OCI-LY7 (cell line): ENCODE measurements around the gene SLC66A3. TPM values are rescaled to one million over a fixed set of nuclear protein-coding genes. Genes with fewer than 3 reads are reported as not detected.

Experiments
- BruUV-seq: library from RNA; stranded (reverse); fragments of 400-500 nt; replicated peaks from 2 replicates; lab custom pipeline; 2021; lab: Mats Ljungman, UMichigan
- CTCF ChIA-PET: fragments of 300-600 bp; sonication (Branson Sonifier 250); formaldehyde crosslinking; loops from one replicate; lab custom pipeline; 2022; ENCODE audit warnings: antibody characterized with exemption; ENCODE audit not compliant: unreplicated experiment; lab: Charles Lee
- POLR2A ChIA-PET: fragments of 300-600 bp; sonication (Branson Sonifier 250); formaldehyde crosslinking; loops from one replicate; lab custom pipeline; 2022; ENCODE audit warnings: antibody characterized with exemption; lab: Charles Lee
- DNase-seq: peaks from one replicate; pipeline ENCODE4 v3.0.0-alpha.2; 2015; ENCODE audit warnings: low spot score
- H2AFZ ChIP-seq: fragments of 200-600 bp; sonication (generic), shearing (Covaris generic); 2 replicates; pipeline ENCODE4 v1.6.1; 2014; ENCODE audit warnings: mild to moderate bottlenecking, antibody characterized with exemption, low read length, moderate library complexity
- H3K27ac ChIP-seq: fragments of 200-600 bp; sonication (generic); 2 replicates; pipeline ENCODE4 v1.5.1; 2014; ENCODE audit warnings: mixed run types, low read depth, mild to moderate bottlenecking, moderate library complexity, low read length, inconsistent platforms; ENCODE audit not compliant: poor library complexity, severe bottlenecking
- H3K36me3 ChIP-seq: fragments of 200-600 bp; sonication (generic); 2 replicates; pipeline ENCODE4 v1.6.1; 2014; ENCODE audit warnings: mild to moderate bottlenecking, antibody characterized with exemption, low read length, moderate library complexity, mixed read lengths; ENCODE audit not compliant: insufficient read depth
- H3K4me1 ChIP-seq: fragments of 200-600 bp; sonication (generic); 2 replicates; pipeline ENCODE4 v1.5.1; 2014; ENCODE audit warnings: mild to moderate bottlenecking, low read length; ENCODE audit not compliant: insufficient read depth, poor library complexity, severe bottlenecking
- H3K4me2 ChIP-seq: fragments of 200-600 bp; sonication (generic); 2 replicates; pipeline ENCODE4 v1.6.1; 2014; ENCODE audit warnings: mild to moderate bottlenecking, low read length
- H3K4me3 ChIP-seq: fragments of 200-600 bp; sonication (generic); 2 replicates; pipeline ENCODE4 v1.5.1; 2014; ENCODE audit warnings: mild to moderate bottlenecking, low read depth, low read length; ENCODE audit not compliant: poor library complexity, severe bottlenecking
- H3K79me2 ChIP-seq: fragments of 200-600 bp; sonication (generic); 2 replicates; pipeline ENCODE4 v1.6.1; 2016; ENCODE audit warnings: low read depth, mild to moderate bottlenecking, low read length, moderate library complexity, mixed read lengths; ENCODE audit not compliant: insufficient read depth
- H3K9me2 ChIP-seq: fragments of 200-600 bp; sonication (generic); 2 replicates; pipeline ENCODE4 v1.6.1; 2016; ENCODE audit warnings: mild to moderate bottlenecking, low read length, mixed read lengths; ENCODE audit not compliant: insufficient read depth
- H3K9me3 ChIP-seq: fragments of 200-600 bp; sonication (generic); 2 replicates; pipeline ENCODE4 v1.6.1; 2014; ENCODE audit warnings: mild to moderate bottlenecking, mixed run types, low read length, mixed read lengths
- H4K20me1 ChIP-seq: fragments of 200-600 bp; sonication (generic); 2 replicates; pipeline ENCODE4 v1.6.1; 2014; ENCODE audit warnings: mild to moderate bottlenecking, antibody characterized with exemption, low read length, moderate library complexity, mixed read lengths; ENCODE audit not compliant: insufficient read depth
- EZH2phosphoT487 ChIP-seq: fragments of 200-600 bp; sonication (generic); IDR thresholded peaks from 2 replicates; pipeline ENCODE4 v1.6.1; 2018; ENCODE audit warnings: low read depth, borderline replicate concordance, mild to moderate bottlenecking, mixed run types, antibody characterized with exemption, low read length, moderate library complexity, mixed read lengths
- intact Hi-C: fragments of 100-400 bp; cut with micrococcal nuclease; formaldehyde crosslinking; loops from one replicate; pipeline ENCODE4 v1.10.0; 2022; ENCODE audit not compliant: unreplicated experiment
- total RNA-seq, 2 experiments: library from RNA; depleted of rRNA in 1 of 2; stranded (reverse); fragments of >200 nt in 1 of 2; shearing (Covaris generic) in 1 of 2; gene quantifications; 2 replicates each; pipeline ENCODE4 v1.2.3, GENCODE V29; 2014 to 2022
- TF ChIP-seq, protein P1 (sequence below): fragments of 200-600 bp; sonication (generic); conservative IDR thresholded peaks from 2 replicates; pipeline ENCODE4 v1.5.1; 2014; ENCODE audit warnings: mild to moderate bottlenecking, antibody characterized with exemption, low read length, moderate library complexity, mixed read lengths

The SLC66A3 gene
- total RNA-seq, 2 experiments from 2014 or later: 6.0 to 10.0 TPM

DNA sequence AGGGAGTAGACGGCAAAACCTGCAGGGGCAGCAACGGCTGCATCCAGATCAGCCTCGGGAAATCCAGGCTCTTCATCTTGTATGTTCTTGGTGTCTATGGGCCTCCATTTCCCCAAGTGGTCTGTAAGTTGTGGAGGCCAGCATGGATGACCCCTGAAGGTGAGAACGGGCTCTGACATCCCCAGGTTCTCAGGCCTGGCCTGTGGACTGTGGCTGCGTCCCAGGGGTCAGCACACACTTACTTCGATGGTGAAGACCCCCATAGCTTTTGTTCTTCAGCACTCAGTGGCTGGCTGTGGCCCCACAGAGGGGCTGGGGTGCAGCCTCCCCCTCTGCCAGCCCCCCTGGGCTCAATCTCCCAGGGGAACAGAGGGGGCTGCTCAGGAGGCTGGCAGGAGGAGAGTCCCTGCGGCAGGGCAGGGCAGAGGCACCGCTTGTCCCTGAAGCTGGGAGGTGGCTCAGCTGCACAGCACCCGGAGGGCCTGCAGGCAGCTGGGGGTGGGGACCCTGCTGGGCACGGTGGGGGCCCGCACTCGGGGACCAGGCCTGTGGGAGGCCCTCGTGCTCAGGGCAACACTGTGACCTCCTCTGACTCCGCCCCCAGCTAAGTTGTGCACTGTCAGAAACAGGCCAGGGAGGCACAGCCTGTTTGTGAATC is 3.8 kb downstream of the SLC66A3 start:
- ChIA-PET CTCF (no interaction called here), POLR2A (interaction anchor here (0.6 to 1.2 kb wide), 2 partner anchors 15 to 724 kb away, joined by 3 read pairs; no protein-coding TSS in a partner anchor)
- no peaks in the 10 kb centered on the region for H3K79me2 ChIP-seq
- H2AFZ ChIP-seq: no peak overlapping the region
- H3K4me3 ChIP-seq: no peak overlapping the region
- H3K4me1 ChIP-seq: peaks cover 14% of the 10 kb centered on the region
- no TSS peak for BruUV-seq
- H3K9me2 ChIP-seq: no peaks in the 10 kb centered on the region
- TF ChIP-seq, protein P1, sequence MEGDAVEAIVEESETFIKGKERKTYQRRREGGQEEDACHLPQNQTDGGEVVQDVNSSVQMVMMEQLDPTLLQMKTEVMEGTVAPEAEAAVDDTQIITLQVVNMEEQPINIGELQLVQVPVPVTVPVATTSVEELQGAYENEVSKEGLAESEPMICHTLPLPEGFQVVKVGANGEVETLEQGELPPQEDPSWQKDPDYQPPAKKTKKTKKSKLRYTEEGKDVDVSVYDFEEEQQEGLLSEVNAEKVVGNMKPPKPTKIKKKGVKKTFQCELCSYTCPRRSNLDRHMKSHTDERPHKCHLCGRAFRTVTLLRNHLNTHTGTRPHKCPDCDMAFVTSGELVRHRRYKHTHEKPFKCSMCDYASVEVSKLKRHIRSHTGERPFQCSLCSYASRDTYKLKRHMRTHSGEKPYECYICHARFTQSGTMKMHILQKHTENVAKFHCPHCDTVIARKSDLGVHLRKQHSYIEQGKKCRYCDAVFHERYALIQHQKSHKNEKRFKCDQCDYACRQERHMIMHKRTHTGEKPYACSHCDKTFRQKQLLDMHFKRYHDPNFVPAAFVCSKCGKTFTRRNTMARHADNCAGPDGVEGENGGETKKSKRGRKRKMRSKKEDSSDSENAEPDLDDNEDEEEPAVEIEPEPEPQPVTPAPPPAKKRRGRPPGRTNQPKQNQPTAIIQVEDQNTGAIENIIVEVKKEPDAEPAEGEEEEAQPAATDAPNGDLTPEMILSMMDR: no peak
- TF ChIP-seq EZH2phosphoT487: no peak
- no peaks in the 10 kb centered on the region for H3K9me3 ChIP-seq
- H3K36me3 ChIP-seq: no peaks in the 10 kb centered on the region
- intact Hi-C loops: no loop called here
- H3K4me2 ChIP-seq: no peak overlapping the region
- H3K27ac ChIP-seq: no peak overlapping the region
- no peaks in the 10 kb centered on the region; the same call in 1 of the 2 replicates for H4K20me1 ChIP-seq
- DNase-seq: no peak

DNA sequence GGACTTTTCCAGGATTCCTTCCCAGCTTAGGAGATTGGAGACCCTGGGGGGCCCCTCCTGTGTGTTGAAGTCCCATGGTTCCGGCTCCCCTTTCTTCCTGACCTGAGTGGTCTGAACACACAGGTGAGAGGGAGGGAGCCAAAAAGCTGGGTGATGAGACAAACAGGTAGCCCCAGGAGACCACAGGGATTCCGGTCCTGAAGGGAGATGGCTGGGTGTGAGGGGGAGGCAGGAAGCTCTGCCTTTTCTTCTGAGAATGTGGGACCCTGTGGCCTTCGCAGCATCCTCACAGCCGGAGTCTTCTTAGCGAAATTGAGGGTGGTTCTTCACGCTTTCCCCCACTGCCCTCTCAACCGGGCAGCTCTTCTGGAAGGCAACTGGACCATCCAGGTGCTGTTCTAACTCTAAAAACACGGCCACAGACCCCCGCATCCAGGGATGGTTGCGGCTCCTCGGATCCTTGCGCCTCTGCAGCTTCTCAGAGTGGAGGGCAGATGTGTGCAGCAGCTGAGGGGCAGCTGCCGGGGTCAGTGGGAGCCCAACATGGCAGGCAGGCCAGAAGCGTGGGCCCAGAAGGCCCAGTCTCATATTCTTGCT is 4.4 kb downstream of the SLC66A3 start:
- Histone ChIP-seq H3K9me2 (no peaks in the 10 kb centered on the region), H3K4me2 (no peak overlapping the region), H4K20me1 (no peaks in the 10 kb centered on the region; the same call in 1 of the 2 replicates), H3K9me3 (no peaks in the 10 kb centered on the region), H3K36me3 (no peaks in the 10 kb centered on the region), H3K4me1 (peaks cover 9% of the 10 kb centered on the region), H3K79me2 (no peaks in the 10 kb centered on the region), H2AFZ (no peak overlapping the region), H3K27ac (no peak overlapping the region), H3K4me3 (no peak overlapping the region)
- CTCF ChIA-PET: no interaction called here
- BruUV-seq: no TSS peak
- TF ChIP-seq, protein P1: no peak
- TF ChIP-seq EZH2phosphoT487: no peak
- no peak for DNase-seq
- intact Hi-C loops: no loop called here
- POLR2A ChIA-PET: interaction anchor here (0.6 to 1.2 kb wide), 2 partner anchors 15 to 725 kb away, joined by 3 read pairs; no protein-coding TSS in a partner anchor

DNA sequence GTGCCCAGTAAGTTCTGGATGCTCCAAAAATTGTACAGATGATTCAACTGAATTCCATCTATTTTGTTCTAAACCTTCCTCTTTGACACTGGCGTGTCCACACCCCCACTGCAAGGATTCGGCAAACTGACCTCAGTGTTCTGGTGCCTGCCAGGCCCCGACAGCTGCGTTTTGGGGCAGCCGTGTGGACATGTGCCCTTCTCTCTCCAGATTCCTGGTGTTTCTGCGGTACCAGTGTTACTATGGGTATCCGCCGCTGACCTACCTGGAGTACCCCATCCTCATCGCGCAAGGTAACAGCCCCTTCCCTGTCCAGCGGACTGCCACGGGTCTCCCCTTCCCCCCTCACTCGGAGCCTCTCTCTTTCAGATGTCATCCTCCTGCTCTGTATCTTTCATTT is 5.0 kb downstream of the SLC66A3 start:
- H3K9me3 ChIP-seq: no peaks in the 10 kb centered on the region
- no peak overlapping the region for H3K27ac ChIP-seq
- CTCF ChIA-PET: no interaction called here
- H2AFZ ChIP-seq: no peak overlapping the region
- peaks cover 7% of the 10 kb centered on the region for H3K4me1 ChIP-seq
- H3K79me2 ChIP-seq: no peaks in the 10 kb centered on the region
- no peaks in the 10 kb centered on the region for H3K36me3 ChIP-seq
- POLR2A ChIA-PET: no interaction called here
- no TSS peak for BruUV-seq
- H3K9me2 ChIP-seq: no peaks in the 10 kb centered on the region
- no peak for TF ChIP-seq EZH2phosphoT487
- TF ChIP-seq, protein P1: no peak
- H3K4me3 ChIP-seq: no peak overlapping the region
- intact Hi-C loops: no loop called here
- no peaks in the 10 kb centered on the region; the same call in 1 of the 2 replicates for H4K20me1 ChIP-seq
- no peak for DNase-seq
- no peak overlapping the region for H3K4me2 ChIP-seq
